Cardiac muscle cell (in vitro differentiated cells and primary cell): ENCODE data around the gene FADS1. TPM values are rescaled to one million over a fixed set of nuclear protein-coding genes. Genes with fewer than 3 reads are reported as not detected.

Source experiments
- DNase-seq, 2 donors: peaks; one replicate each; pipeline versions ENCODE4 v3.0.0 to v3.0.0-alpha.2; 2010 to 2017; ENCODE audit warnings: low read depth in 1 of 2, low spot score in 1 of 2
- H3K27ac ChIP-seq: fragments of 200-600 bp; sonication (generic); 2 replicates; pipeline ENCODE4 v1.5.1; 2016
- H3K27me3 ChIP-seq: fragments of 200-600 bp; sonication (generic); 2 replicates; pipeline ENCODE4 v1.6.0; 2016; ENCODE audit warnings: control low read depth
- H3K36me3 ChIP-seq: fragments of 200-600 bp; sonication (generic); 2 replicates; pipeline ENCODE4 v1.5.1; 2016; ENCODE audit warnings: control low read depth
- H3K4me1 ChIP-seq: fragments of 200-600 bp; sonication (generic); 2 replicates; pipeline ENCODE4 v1.8.1; 2017; ENCODE audit warnings: low read depth, mild to moderate bottlenecking, mixed run types
- H3K4me3 ChIP-seq: fragments of 200-600 bp; sonication (generic); 2 replicates; pipeline ENCODE4 v1.5.1; 2016; ENCODE audit warnings: mild to moderate bottlenecking
- H3K9me3 ChIP-seq: fragments of 200-600 bp; sonication (generic); 2 replicates; pipeline ENCODE4 v1.5.1; 2017; ENCODE audit warnings: low read depth, mild to moderate bottlenecking, control low read depth
- polyA plus RNA-seq: library from polyadenylated mRNA; unstranded; fragments of >200 nt; fragmentation: Nextera tagmentation; extraction: Ambion mirVana; gene quantifications from 2 replicates; pipeline ENCODE4 v1.2.1, GENCODE V29; 2016
- total RNA-seq: library from RNA; depleted of rRNA; stranded (reverse); fragments of >200 nt; gene quantifications from 2 replicates; pipeline ENCODE4 v1.2.3, GENCODE V29; 2016
- TF ChIP-seq, protein P1 (sequence below): IDR thresholded peaks from 2 replicates; pipeline ENCODE4 v1.5.1; 2012; ENCODE audit warnings: low read depth, mild to moderate bottlenecking, low read length

Gene FADS1
- total and polyA plus RNA-seq, 2 experiments from 2014 or later, result 114 to 249 TPM

DNA sequence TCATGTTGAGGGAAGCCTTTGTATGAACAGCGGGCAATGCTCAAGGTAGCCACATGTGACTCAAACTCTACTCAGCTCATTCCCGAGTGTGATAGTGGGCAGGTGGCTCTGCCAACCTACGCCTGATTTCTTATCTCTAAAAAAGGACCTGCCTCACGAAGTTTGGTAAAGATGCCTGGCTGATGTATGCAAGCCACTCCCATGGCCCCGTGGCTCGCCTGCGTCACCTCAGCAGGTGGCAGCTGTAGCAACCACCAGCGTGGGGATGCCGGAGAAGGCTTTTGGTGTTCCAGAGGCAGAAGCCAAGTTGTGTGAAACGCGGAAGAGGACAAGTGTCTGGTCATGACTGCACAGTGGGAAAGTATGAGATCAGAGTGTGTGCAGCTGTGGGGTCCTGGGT is 16.7 kb upstream of the FADS1 start:
- DNase-seq, result no peak
- TF ChIP-seq, protein P1, sequence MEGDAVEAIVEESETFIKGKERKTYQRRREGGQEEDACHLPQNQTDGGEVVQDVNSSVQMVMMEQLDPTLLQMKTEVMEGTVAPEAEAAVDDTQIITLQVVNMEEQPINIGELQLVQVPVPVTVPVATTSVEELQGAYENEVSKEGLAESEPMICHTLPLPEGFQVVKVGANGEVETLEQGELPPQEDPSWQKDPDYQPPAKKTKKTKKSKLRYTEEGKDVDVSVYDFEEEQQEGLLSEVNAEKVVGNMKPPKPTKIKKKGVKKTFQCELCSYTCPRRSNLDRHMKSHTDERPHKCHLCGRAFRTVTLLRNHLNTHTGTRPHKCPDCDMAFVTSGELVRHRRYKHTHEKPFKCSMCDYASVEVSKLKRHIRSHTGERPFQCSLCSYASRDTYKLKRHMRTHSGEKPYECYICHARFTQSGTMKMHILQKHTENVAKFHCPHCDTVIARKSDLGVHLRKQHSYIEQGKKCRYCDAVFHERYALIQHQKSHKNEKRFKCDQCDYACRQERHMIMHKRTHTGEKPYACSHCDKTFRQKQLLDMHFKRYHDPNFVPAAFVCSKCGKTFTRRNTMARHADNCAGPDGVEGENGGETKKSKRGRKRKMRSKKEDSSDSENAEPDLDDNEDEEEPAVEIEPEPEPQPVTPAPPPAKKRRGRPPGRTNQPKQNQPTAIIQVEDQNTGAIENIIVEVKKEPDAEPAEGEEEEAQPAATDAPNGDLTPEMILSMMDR, result no peak
- Histone ChIP-seq H3K4me1 (peaks cover 17% of the 10 kb centered on the region), H3K27ac (no peak overlapping the region), H3K4me3 (no peak overlapping the region), H3K27me3 (no peaks in the 10 kb centered on the region), H3K36me3 (no peaks in the 10 kb centered on the region), H3K9me3 (no peaks in the 10 kb centered on the region)

DNA sequence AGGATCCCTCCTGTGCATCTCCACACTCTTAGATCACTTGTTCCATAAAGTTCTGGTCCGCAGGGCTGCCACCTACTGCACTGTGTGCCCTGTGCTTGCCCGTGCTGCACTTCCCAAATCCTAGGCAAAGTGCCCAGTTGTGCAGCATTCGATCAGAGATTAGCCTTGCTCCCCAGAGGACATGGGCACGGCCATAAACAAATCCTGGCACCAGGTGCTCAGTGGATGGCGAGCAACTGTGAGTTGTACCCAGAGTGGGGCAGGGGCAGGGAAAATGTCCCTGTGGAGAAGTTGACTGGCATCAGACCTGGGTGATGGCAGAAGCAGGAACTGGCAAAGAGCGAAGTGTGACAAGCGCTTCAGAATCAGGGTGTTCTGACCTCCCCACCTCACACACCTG is 16.0 kb upstream of the FADS1 start:
- TF ChIP-seq, protein P1, result no peak
- Histone ChIP-seq H3K27me3 (no peaks in the 10 kb centered on the region), H3K27ac (no peak overlapping the region), H3K4me3 (no peak overlapping the region), H3K4me1 (peaks cover 17% of the 10 kb centered on the region), H3K9me3 (no peaks in the 10 kb centered on the region), H3K36me3 (no peaks in the 10 kb centered on the region)
- no peak for DNase-seq

DNA sequence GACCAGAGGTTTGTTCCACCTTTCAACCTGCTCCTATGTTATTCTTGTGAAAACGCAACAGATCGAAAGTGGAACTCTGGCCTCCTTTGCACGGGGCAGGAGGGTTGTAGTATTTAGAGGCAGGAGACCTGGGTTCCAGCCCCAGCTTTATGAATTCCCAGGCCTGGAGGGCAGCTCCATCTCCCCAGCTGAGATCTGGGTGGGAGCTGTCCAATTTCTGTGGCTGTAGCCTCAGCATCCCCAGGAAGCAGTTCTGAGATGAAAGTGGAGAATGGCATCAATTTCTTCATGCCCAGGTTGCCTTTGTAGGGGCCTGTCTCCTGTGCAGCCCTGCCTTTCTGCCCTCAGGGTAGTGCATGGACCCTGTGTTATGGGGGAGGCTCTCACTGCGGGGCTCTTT is 15.4 kb upstream of the FADS1 start:
- TF ChIP-seq, protein P1, result no peak
- Histone ChIP-seq H3K27ac (no peak overlapping the region), H3K36me3 (no peaks in the 10 kb centered on the region), H3K9me3 (no peaks in the 10 kb centered on the region), H3K4me1 (peaks cover 17% of the 10 kb centered on the region), H3K27me3 (no peaks in the 10 kb centered on the region), H3K4me3 (no peak overlapping the region)
- DNase-seq, result no peak

DNA sequence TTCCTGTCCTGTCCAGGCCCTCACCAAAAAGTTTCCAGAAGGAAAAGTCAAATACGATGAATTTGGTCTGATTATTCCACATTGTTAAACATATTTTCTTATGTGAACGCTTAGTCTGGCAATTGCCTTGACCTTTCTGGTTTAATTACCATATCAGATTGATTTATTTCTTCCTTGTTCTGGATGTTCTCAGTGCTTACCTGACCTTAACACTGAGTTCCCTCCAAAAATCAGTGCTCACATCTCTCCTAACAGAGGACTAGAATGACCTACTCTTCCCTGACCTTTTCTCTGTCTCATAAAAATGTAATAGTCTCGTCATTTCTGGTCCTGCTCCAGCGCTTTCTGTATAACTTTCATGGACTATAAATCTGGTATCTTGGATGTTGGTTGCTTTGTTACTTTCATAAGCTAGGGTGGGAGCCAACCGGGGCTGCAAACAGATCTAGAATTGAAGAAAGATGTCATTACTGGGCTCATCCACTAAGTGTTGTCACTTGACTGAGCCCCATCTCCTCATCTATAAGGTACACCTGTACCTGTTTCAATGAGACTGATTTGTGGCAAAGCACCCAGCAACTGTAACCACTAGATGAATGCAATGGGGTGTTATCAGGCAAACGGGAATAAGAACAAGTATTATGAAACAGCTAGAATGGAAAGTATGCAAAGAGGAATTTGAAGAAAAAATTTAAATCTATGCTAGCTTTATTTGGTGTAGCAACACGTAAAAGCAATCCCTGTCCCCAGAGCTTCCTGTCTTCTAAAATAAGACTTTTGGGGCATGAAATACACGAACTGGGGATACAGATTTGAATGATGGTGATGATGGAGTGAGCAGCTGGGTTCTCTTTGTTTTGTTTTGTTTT is 13.7 kb upstream of the FADS1 start:
- DNase-seq, result peak in 1 of 2 donors; percentile 66
- no peak overlapping the region for H3K27ac ChIP-seq
- no peaks in the 10 kb centered on the region for H3K27me3 ChIP-seq
- no peaks in the 10 kb centered on the region for H3K9me3 ChIP-seq
- H3K4me3 ChIP-seq, result no peak overlapping the region
- TF ChIP-seq, protein P1, result no peak
- H3K36me3 ChIP-seq, result no peaks in the 10 kb centered on the region
- peaks cover 17% of the 10 kb centered on the region for H3K4me1 ChIP-seq

DNA sequence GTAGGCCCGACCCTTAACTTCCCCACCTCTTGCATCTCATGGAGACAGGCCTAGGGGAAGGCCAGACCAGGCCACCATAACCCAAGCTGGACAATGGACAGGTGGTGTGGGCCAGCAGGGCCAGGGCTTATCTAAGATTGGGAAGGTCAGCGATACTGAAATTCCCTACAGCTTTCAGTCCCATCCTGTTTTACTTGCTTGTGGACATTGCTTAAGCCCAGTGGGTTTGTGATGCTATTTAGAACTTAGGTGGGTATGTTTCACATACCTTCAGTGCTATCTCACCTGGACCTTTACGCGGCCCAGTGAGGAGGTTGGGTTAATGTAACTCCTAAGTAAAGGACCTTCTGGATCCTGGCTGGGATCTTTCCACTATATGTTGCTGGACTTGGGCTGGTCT is 13.0 kb upstream of the FADS1 start:
- no peak for DNase-seq
- Histone ChIP-seq H3K9me3 (no peaks in the 10 kb centered on the region), H3K4me1 (peaks cover 14% of the 10 kb centered on the region), H3K27me3 (no peaks in the 10 kb centered on the region), H3K4me3 (peak overlapping the region; percentile 51), H3K27ac (no peak overlapping the region), H3K36me3 (no peaks in the 10 kb centered on the region)
- TF ChIP-seq, protein P1, result no peak
